Mesothelial cell of epicardium (in vitro differentiated cells): ENCODE data around the gene SLF2. TPM values are rescaled to one million over a fixed set of nuclear protein-coding genes. Genes with fewer than 3 reads are reported as not detected.

Experiments
- DNase-seq, 2 experiments: peaks; one replicate each; pipeline ENCODE4 v3.0.0; 2021; ENCODE audit warnings: low spot score in 2 of 2; ENCODE audit not compliant: unreplicated experiment in 2 of 2
- H3K27ac Mint-ChIP-seq: 2 replicates; pipeline ENCODE4 v1.8.0; 2021; ENCODE audit warnings: mixed read lengths
- H3K27me3 Mint-ChIP-seq: 2 replicates; pipeline ENCODE4 v1.8.0; 2021; ENCODE audit warnings: low read depth, mixed read lengths
- H3K36me3 Mint-ChIP-seq: 2 replicates; pipeline ENCODE4 v1.8.0; 2021; ENCODE audit warnings: mixed read lengths
- H3K4me1 Mint-ChIP-seq: 2 replicates; pipeline ENCODE4 v1.8.0; 2021; ENCODE audit warnings: mixed read lengths
- H3K4me3 Mint-ChIP-seq: 2 replicates; pipeline ENCODE4 v1.8.0; 2021; ENCODE audit warnings: mild to moderate bottlenecking, moderate library complexity, mixed read lengths
- H3K9me3 Mint-ChIP-seq: 2 replicates; pipeline ENCODE4 v1.8.0; 2021; ENCODE audit warnings: mixed read lengths
- CTCF ChIP-seq: fragments of 200-600 bp; sonication (generic); IDR thresholded peaks from one replicate; pipeline ENCODE4 v1.5.0; 2021; ENCODE audit warnings: antibody characterized with exemption; ENCODE audit not compliant: unreplicated experiment
- microRNA-seq: library from miRNA; unstranded; fragments of <30 nt; microRNA quantifications from one replicate; pipeline ENCODE4 v1.2.0, GENCODE V29; 2021; ENCODE audit warnings: inconsistent platforms, mixed read lengths
- total RNA-seq: library from RNA; stranded (reverse); gene quantifications from 3 replicates; pipeline ENCODE4 v1.2.1, GENCODE V29; 2021

The SLF2 gene
- total RNA-seq, 1 donor from 2014 or later, result 35.5 TPM

- Mint-ChIP-seq H3K27me3 (peaks cover 36% of the 10 kb centered on the region), H3K9me3 (no peaks in the 10 kb centered on the region), H3K36me3 (no peaks in the 10 kb centered on the region), H3K4me3 (no peak overlapping the region), H3K4me1 (peaks cover 22% of the 10 kb centered on the region), H3K27ac (no peak overlapping the region)
- peak; percentile 70 for TF ChIP-seq CTCF
- DNase-seq, result peak in 1 of 2 experiments; percentile 91
Observed at GRCh38 chr10:101014230-101014884, 101.6 kb downstream of the SLF2 start.

Small RNA genes within 50 kb of the gene (microRNA-seq; reads per million reads assigned to microRNA genes)
- not detected for gene MIR608

Other genes starting within 250 kb of the SLF2 start
- gene PAX2, start 167.4 kb upstream of the SLF2 start, total RNA-seq, result not detected in 3 replicates
- gene SEMA4G, start 56.5 kb downstream of the SLF2 start, total RNA-seq, result 20.0 to 22.8 TPM (median 22.2 TPM) in 3 replicates
- gene MRPL43, start 74.5 kb downstream of the SLF2 start, total RNA-seq, result 66.7 to 70.2 TPM (median 69.4 TPM) in 3 replicates
- 11.7 to 13.9 TPM (median 12.4 TPM) in 3 replicates for gene TWNK, start 74.6 kb downstream of the SLF2 start, total RNA-seq
- 107 to 111 TPM (median 110 TPM) in 3 replicates for gene LZTS2, start 86.8 kb downstream of the SLF2 start, total RNA-seq
- gene PDZD7, start 118.2 kb downstream of the SLF2 start, total RNA-seq, result 1.2 to 1.8 TPM (median 1.8 TPM) in 3 replicates
- 14.8 to 17.4 TPM (median 17.1 TPM) in 3 replicates for gene SFXN3, start 118.3 kb downstream of the SLF2 start, total RNA-seq
- 15.9 to 17.5 TPM (median 16.8 TPM) in 3 replicates for gene KAZALD1, start 149.0 kb downstream of the SLF2 start, total RNA-seq
- not detected in 3 replicates for gene TLX1, start 218.3 kb downstream of the SLF2 start, total RNA-seq